KMS-11 (cell line): ENCODE results near the gene CNGB1.

ENCODE experiments used
- H2AFZ ChIP-seq: fragments of 200-600 bp; sonication (generic); 2 replicates; pipeline ENCODE4 v1.6.1; 2016; ENCODE audit warnings: antibody characterized with exemption, mixed run types, low read depth
- H3K27ac ChIP-seq: fragments of 200-600 bp; sonication (generic); 2 replicates; pipeline ENCODE4 v1.6.1; 2016; ENCODE audit warnings: mild to moderate bottlenecking, mixed run types
- H3K27me3 ChIP-seq: fragments of 200-600 bp; sonication (generic); 2 replicates; pipeline ENCODE4 v1.6.1; 2017; ENCODE audit warnings: mild to moderate bottlenecking, low read depth, mixed run types, moderate library complexity; ENCODE audit not compliant: insufficient read depth
- H3K36me3 ChIP-seq: fragments of 200-600 bp; sonication (generic); 2 replicates; pipeline ENCODE4 v1.6.1; 2017; ENCODE audit warnings: mild to moderate bottlenecking, mixed run types; ENCODE audit not compliant: insufficient read depth
- H3K4me1 ChIP-seq: fragments of 200-600 bp; sonication (generic); 2 replicates; pipeline ENCODE4 v1.6.1; 2016; ENCODE audit warnings: mild to moderate bottlenecking, low read depth, mixed run types; ENCODE audit not compliant: poor library complexity, severe bottlenecking
- H3K4me2 ChIP-seq: fragments of 200-600 bp; sonication (generic); 2 replicates; pipeline ENCODE4 v1.7.0; 2016; ENCODE audit warnings: mild to moderate bottlenecking, mixed run types
- H3K4me3 ChIP-seq: fragments of 200-600 bp; sonication (generic); IDR thresholded peaks from 2 replicates; pipeline ENCODE4 v1.6.1; 2017; ENCODE audit warnings: low read depth, low read length, mixed read lengths; ENCODE audit not compliant: insufficient read depth
- H3K79me2 ChIP-seq: fragments of 200-600 bp; sonication (generic); 2 replicates; pipeline ENCODE4 v1.6.1; 2016; ENCODE audit warnings: low read depth, mixed run types; ENCODE audit not compliant: insufficient read depth
- H3K9ac ChIP-seq: fragments of 200-600 bp; sonication (generic); 2 replicates; pipeline ENCODE4 v1.6.1; 2016; ENCODE audit warnings: mild to moderate bottlenecking, mixed run types
- H4K20me1 ChIP-seq: fragments of 200-600 bp; sonication (generic); 2 replicates; pipeline ENCODE4 v1.6.1; 2016; ENCODE audit warnings: mild to moderate bottlenecking, mixed run types; ENCODE audit not compliant: insufficient read depth
- TF ChIP-seq, protein P1 (sequence below): fragments of 200-600 bp; sonication (generic); conservative IDR thresholded peaks from 2 replicates; pipeline ENCODE4 v1.6.1; 2017; ENCODE audit warnings: low read depth, mild to moderate bottlenecking, antibody characterized with exemption, low read length, moderate library complexity, mixed read lengths

The CNGB1 gene

DNA sequence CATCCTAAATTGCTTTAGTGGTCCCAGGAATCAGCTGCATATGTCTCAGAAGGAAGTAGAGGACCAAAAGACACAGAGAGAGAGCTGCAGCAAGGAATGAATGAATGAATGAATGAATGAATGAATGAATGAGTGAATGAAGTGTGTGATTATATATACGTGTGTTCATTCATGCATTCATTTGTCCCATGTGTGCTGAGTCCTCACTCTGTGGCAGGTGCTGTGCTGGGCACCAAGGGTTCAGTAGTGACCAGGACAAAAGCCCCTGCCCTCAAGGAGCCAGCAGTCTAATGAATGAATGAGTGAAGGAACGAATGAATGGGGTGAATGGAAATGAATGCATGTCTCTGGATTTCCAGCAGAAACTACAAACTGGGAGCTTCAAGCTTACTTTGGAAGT, 9.4 kb downstream of the CNGB1 start:
- TF ChIP-seq, protein P1, sequence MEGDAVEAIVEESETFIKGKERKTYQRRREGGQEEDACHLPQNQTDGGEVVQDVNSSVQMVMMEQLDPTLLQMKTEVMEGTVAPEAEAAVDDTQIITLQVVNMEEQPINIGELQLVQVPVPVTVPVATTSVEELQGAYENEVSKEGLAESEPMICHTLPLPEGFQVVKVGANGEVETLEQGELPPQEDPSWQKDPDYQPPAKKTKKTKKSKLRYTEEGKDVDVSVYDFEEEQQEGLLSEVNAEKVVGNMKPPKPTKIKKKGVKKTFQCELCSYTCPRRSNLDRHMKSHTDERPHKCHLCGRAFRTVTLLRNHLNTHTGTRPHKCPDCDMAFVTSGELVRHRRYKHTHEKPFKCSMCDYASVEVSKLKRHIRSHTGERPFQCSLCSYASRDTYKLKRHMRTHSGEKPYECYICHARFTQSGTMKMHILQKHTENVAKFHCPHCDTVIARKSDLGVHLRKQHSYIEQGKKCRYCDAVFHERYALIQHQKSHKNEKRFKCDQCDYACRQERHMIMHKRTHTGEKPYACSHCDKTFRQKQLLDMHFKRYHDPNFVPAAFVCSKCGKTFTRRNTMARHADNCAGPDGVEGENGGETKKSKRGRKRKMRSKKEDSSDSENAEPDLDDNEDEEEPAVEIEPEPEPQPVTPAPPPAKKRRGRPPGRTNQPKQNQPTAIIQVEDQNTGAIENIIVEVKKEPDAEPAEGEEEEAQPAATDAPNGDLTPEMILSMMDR, result no peak

DNA sequence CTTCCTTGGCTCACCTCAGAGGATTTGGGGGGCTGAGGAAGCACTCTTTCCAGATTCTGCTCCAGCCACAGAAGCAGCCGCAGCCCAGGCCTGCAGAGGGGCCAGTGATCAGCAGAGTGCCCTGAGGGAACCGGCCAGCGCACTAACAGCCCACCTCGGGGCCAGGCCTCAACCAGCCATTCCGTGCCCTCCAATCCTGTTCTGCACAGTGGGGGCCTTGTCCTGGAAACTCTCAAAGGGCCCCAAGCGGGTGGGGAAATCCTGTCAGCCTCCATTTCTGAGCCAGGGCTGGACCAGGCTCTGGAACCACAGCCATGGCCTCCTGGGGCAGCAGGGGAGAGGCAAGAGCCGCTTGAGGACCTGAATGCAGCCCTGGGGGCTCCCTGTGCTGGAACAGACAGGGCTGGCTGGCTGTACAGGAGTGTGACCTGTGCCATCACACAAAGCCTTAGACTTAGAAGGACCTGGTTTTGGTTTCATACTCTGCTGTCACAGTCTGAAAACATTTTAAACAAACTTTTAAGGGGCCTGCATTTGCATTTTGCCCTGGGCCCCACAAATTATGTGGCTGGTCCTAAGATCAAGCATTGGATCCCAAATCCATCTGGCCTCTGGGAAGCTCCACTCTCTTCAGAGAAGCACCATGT, 10.0 kb downstream of the CNGB1 start:
- Histone ChIP-seq H3K36me3 (no peaks in the 10 kb centered on the region), H3K4me3 (no peak overlapping the region), H3K27ac (no peak overlapping the region), H3K4me1 (peaks cover 26% of the 10 kb centered on the region), H4K20me1 (no peaks in the 10 kb centered on the region), H3K9ac (no peak overlapping the region), H3K27me3 (no peaks in the 10 kb centered on the region), H2AFZ (no peak overlapping the region), H3K79me2 (no peaks in the 10 kb centered on the region), H3K4me2 (no peak overlapping the region)
- TF ChIP-seq, protein P1, result no peak

More for the DNA sequence above, 9.4 kb downstream of the CNGB1 start:
- H3K4me1 ChIP-seq, result peaks cover 26% of the 10 kb centered on the region
- H3K9ac ChIP-seq, result no peak overlapping the region
- H3K27me3 ChIP-seq, result no peaks in the 10 kb centered on the region
- H4K20me1 ChIP-seq, result no peaks in the 10 kb centered on the region
- no peak overlapping the region for H3K4me2 ChIP-seq
- H2AFZ ChIP-seq, result no peak overlapping the region
- H3K4me3 ChIP-seq, result no peak overlapping the region
- H3K27ac ChIP-seq, result no peak overlapping the region
- H3K79me2 ChIP-seq, result no peaks in the 10 kb centered on the region
- H3K36me3 ChIP-seq, result no peaks in the 10 kb centered on the region

DNA sequence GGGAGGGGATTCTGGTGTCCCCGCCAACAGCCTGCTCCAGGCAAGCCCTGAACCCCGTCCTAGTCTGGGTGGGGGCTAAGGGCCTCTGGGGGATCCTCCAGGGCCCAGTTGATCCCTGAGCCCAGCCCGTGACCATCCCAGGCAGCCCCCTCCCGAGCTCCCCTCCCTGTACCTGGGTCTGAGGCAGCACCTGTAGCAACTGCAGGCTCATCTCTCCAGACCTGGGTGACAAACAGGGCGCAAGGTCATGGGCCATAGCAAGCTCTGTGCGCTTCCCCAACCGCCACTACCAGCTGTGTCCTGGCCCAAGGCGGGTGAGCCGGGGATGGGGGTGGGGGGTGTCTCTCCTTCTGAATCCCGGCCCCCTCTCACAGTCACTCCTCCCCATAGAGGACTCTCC, 10.6 kb downstream of the CNGB1 start:
- H3K4me1 ChIP-seq, result peaks cover 26% of the 10 kb centered on the region
- no peak overlapping the region for H3K27ac ChIP-seq
- no peak overlapping the region for H2AFZ ChIP-seq
- H3K36me3 ChIP-seq, result no peaks in the 10 kb centered on the region
- H3K4me3 ChIP-seq, result no peak overlapping the region
- H3K79me2 ChIP-seq, result no peaks in the 10 kb centered on the region
- H3K9ac ChIP-seq, result no peak overlapping the region
- H4K20me1 ChIP-seq, result no peaks in the 10 kb centered on the region
- TF ChIP-seq, protein P1, result no peak
- no peak overlapping the region for H3K4me2 ChIP-seq
- no peaks in the 10 kb centered on the region for H3K27me3 ChIP-seq

DNA sequence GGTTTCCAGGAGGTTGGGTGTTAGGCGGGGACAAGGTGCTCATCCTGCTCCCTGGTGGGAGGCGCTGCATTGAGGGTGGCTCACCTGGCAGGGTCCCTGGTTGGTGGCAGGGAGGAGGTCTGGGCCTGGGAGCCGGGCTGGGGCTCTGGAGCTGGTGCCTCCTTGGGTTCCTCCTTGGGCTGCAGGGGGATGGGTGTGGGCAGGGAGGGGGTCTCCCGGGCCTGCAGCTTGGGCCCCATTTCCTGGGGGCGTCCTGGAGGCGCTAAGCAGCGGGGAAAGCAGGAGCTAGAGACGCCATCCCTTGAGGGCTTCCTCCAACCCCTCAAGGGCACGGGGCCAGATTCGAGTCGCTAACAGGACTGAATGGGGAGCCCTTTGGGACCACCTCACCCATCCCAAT, 11.1 kb downstream of the CNGB1 start:
- Histone ChIP-seq H4K20me1 (no peaks in the 10 kb centered on the region), H3K4me3 (no peak overlapping the region), H3K36me3 (no peaks in the 10 kb centered on the region), H2AFZ (no peak overlapping the region), H3K27me3 (no peaks in the 10 kb centered on the region), H3K9ac (no peak overlapping the region), H3K4me2 (no peak overlapping the region), H3K4me1 (peaks cover 26% of the 10 kb centered on the region), H3K27ac (no peak overlapping the region), H3K79me2 (no peaks in the 10 kb centered on the region)
- TF ChIP-seq, protein P1, result no peak
